ENCODE data around the gene DHRS13.

Gene DHRS13

GRCh38 chr17:28926366-28926765 is 23.5 kb upstream of the DHRS13 start:
- no peak for DNase-seq (ENCODE audit: low spot score)
- H3K36me3 ChIP-seq (ENCODE audit: low read depth) = peaks cover 65% of the 10 kb centered on the region
- no peaks in the 10 kb centered on the region for H3K27me3 ChIP-seq (ENCODE audit: insufficient read depth, poor library complexity, severe bottlenecking)
- no peak overlapping the region for H3K4me3 ChIP-seq (ENCODE audit: severe bottlenecking)
- H3K9me3 ChIP-seq (ENCODE audit: severe bottlenecking) = no peaks in the 10 kb centered on the region
- TF ChIP-seq CTCF (IDR thresholded peaks at IDR 0.05; ENCODE audit: poor library complexity, severe bottlenecking) = no peak
- H3K4me1 ChIP-seq (ENCODE audit: insufficient read depth, poor library complexity, severe bottlenecking) = peaks cover 19% of the 10 kb centered on the region
- ATAC-seq (ENCODE audit: low read depth) = peak; percentile 9; the same call in 1 of the 3 replicates
- H3K27ac ChIP-seq (ENCODE audit: poor library complexity, severe bottlenecking) = peak overlapping the region; percentile 49

GRCh38 chr17:28925912-28926365 is 23.1 kb upstream of the DHRS13 start:
- Histone ChIP-seq H3K36me3 (ENCODE audit: low read depth) (peaks cover 69% of the 10 kb centered on the region), H3K4me1 (ENCODE audit: insufficient read depth, poor library complexity, severe bottlenecking) (peaks cover 19% of the 10 kb centered on the region), H3K27me3 (ENCODE audit: insufficient read depth, poor library complexity, severe bottlenecking) (no peaks in the 10 kb centered on the region), H3K9me3 (ENCODE audit: severe bottlenecking) (no peaks in the 10 kb centered on the region), H3K4me3 (ENCODE audit: severe bottlenecking) (no peak overlapping the region), H3K27ac (ENCODE audit: poor library complexity, severe bottlenecking) (peak overlapping the region; percentile 49)
- peak; percentile 70 for ATAC-seq (ENCODE audit: low read depth)
- no peak for TF ChIP-seq CTCF (IDR thresholded peaks at IDR 0.05; ENCODE audit: poor library complexity, severe bottlenecking)
- no peak for DNase-seq (ENCODE audit: low spot score)

GRCh38 chr17:28920201-28920600 is 17.3 kb upstream of the DHRS13 start:
- Histone ChIP-seq H3K4me3 (ENCODE audit: severe bottlenecking) (no peak overlapping the region), H3K27ac (ENCODE audit: poor library complexity, severe bottlenecking) (no peak overlapping the region), H3K27me3 (ENCODE audit: insufficient read depth, poor library complexity, severe bottlenecking) (no peaks in the 10 kb centered on the region), H3K36me3 (ENCODE audit: low read depth) (peaks cover 97% of the 10 kb centered on the region), H3K9me3 (ENCODE audit: severe bottlenecking) (no peaks in the 10 kb centered on the region), H3K4me1 (ENCODE audit: insufficient read depth, poor library complexity, severe bottlenecking) (peaks cover 3% of the 10 kb centered on the region)
- TF ChIP-seq CTCF (IDR thresholded peaks at IDR 0.05; ENCODE audit: poor library complexity, severe bottlenecking) = no peak
- DNase-seq (ENCODE audit: low spot score) (no peak), ATAC-seq (ENCODE audit: low read depth) (no peak)

DNA sequence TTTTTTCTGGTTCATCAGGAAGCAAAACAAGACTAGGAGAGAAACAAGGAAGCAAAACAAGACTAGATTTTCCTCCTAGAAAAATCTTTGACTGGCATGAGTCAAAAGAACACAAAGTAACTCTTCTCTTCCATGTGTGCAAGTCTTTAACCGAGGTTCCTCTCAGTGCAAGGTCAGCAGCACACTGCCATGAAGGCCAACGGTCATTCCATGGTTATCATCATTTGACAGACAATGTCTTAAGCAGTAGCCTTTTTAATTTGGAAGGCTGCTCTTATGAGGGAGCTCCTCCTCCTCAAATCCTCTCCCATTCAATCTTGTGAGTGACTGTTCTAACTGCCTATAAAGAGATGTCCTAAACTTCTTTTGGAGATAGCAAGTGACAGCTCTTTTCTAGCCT is 15.4 kb upstream of the DHRS13 start:
- H3K27ac ChIP-seq (ENCODE audit: poor library complexity, severe bottlenecking) = no peak overlapping the region
- no peaks in the 10 kb centered on the region for H3K27me3 ChIP-seq (ENCODE audit: insufficient read depth, poor library complexity, severe bottlenecking)
- no peak for ATAC-seq (ENCODE audit: low read depth)
- H3K4me3 ChIP-seq (ENCODE audit: severe bottlenecking) = no peak overlapping the region
- DNase-seq (ENCODE audit: low spot score) = no peak
- H3K36me3 ChIP-seq (ENCODE audit: low read depth) = peaks cover 99% of the 10 kb centered on the region
- no peak for TF ChIP-seq CTCF (IDR thresholded peaks at IDR 0.05; ENCODE audit: poor library complexity, severe bottlenecking)
- H3K4me1 ChIP-seq (ENCODE audit: insufficient read depth, poor library complexity, severe bottlenecking) = no peaks in the 10 kb centered on the region
- peaks cover 2% of the 10 kb centered on the region for H3K9me3 ChIP-seq (ENCODE audit: severe bottlenecking)

DNA sequence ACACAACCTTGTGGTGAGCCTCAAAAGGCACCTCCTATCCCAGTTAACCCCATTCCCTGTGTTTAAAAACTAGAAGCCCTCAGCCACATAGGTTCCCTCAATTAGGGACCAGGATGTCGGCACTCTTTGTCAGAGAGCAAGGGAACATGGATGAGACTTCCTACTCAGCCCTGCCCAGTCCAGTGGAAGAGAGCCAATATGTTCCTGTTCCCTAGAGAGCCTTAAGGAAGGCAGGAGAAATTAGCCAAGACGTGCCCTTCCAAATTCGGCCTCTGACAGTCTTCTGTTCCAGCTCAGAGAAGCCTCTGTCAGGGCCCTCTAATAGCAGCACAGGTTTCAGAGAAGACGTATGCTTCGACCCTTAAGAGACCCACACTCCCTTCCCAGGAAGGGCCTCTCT is 14.6 kb upstream of the DHRS13 start:
- no peak overlapping the region for H3K4me3 ChIP-seq (ENCODE audit: severe bottlenecking)
- ATAC-seq (ENCODE audit: low read depth) (no peak), DNase-seq (ENCODE audit: low spot score) (no peak)
- H3K27ac ChIP-seq (ENCODE audit: poor library complexity, severe bottlenecking) = no peak overlapping the region
- TF ChIP-seq CTCF (IDR thresholded peaks at IDR 0.05; ENCODE audit: poor library complexity, severe bottlenecking) = no peak
- H3K4me1 ChIP-seq (ENCODE audit: insufficient read depth, poor library complexity, severe bottlenecking) = no peaks in the 10 kb centered on the region
- peaks cover 99% of the 10 kb centered on the region for H3K36me3 ChIP-seq (ENCODE audit: low read depth)
- no peaks in the 10 kb centered on the region for H3K27me3 ChIP-seq (ENCODE audit: insufficient read depth, poor library complexity, severe bottlenecking)
- peaks cover 2% of the 10 kb centered on the region for H3K9me3 ChIP-seq (ENCODE audit: severe bottlenecking)
